Activated gamma-delta T cell (primary cell): ENCODE measurements around the gene BARHL2.

Experiments used
- DNase-seq: peaks from one replicate; lab custom pipeline; 2025; lab: John Stamatoyannopoulos, UW

BARHL2 gene

GRCh38 chr1:90724926-90725656, 8.0 kb upstream of the BARHL2 start:
- DNase-seq = no peak

GRCh38 chr1:90724361-90724760, 7.3 kb upstream of the BARHL2 start:
- no peak for DNase-seq

- DNase-seq = no peak
Observed at GRCh38 chr1:90723590-90724108, 6.5 kb upstream of the BARHL2 start.

GRCh38 chr1:90722874-90723589, 5.9 kb upstream of the BARHL2 start:
- no peak for DNase-seq

- DNase-seq = no peak
Observed at GRCh38 chr1:90721210-90722194, 4.4 kb upstream of the BARHL2 start.

GRCh38 chr1:90720145-90720636, 3.1 kb upstream of the BARHL2 start:
- DNase-seq = no peak

GRCh38 chr1:90719330-90720144, 2.4 kb upstream of the BARHL2 start:
- DNase-seq = no peak

- no peak for DNase-seq
Observed at GRCh38 chr1:90718411-90719329, 1.6 kb upstream of the BARHL2 start.

GRCh38 chr1:90717665-90718410, 736 bp upstream of the BARHL2 start:
- DNase-seq = no peak

- DNase-seq = no peak
Observed at GRCh38 chr1:90717356-90717664, 208 bp upstream of the BARHL2 start.

GRCh38 chr1:90716243-90716551, 905 bp downstream of the BARHL2 start:
- no peak for DNase-seq

- no peak for DNase-seq
Observed at GRCh38 chr1:90715309-90715708, 1.8 kb downstream of the BARHL2 start.

GRCh38 chr1:90714521-90714951, 2.6 kb downstream of the BARHL2 start:
- DNase-seq = no peak

GRCh38 chr1:90713741-90714509, 3.2 kb downstream of the BARHL2 start:
- no peak for DNase-seq

GRCh38 chr1:90712915-90713730, 4.0 kb downstream of the BARHL2 start:
- no peak for DNase-seq

GRCh38 chr1:90712153-90712856, 4.8 kb downstream of the BARHL2 start:
- no peak for DNase-seq

- DNase-seq = no peak
Observed at GRCh38 chr1:90711696-90712095, 5.4 kb downstream of the BARHL2 start.
